HUES64 (cell line): ENCODE measurements around the gene SIGLEC7.
"Not testable (repeated sequence)": the region's sequence is repeated elsewhere in the genome, so short reads cannot be mapped to it uniquely, and the experiment has no call there.

Source experiments
- H3K27ac ChIP-seq: 2 replicates; pipeline ENCODE4 v1.7.0; 2013; ENCODE audit warnings: low read depth, low read length, inconsistent platforms
- H3K27me3 ChIP-seq: 2 replicates; pipeline ENCODE4 v1.6.1; 2013; ENCODE audit warnings: mild to moderate bottlenecking, low read length; ENCODE audit not compliant: insufficient read depth
- H3K36me3 ChIP-seq: 2 replicates; pipeline ENCODE4 v1.6.1; 2013; ENCODE audit warnings: mild to moderate bottlenecking, low read length; ENCODE audit not compliant: insufficient read depth
- H3K4me1 ChIP-seq: 2 replicates; pipeline ENCODE4 v1.6.1; 2013; ENCODE audit warnings: mild to moderate bottlenecking, low read length, moderate library complexity; ENCODE audit not compliant: insufficient read depth
- H3K4me3 ChIP-seq: 2 replicates; pipeline ENCODE4 v1.5.1; 2013; ENCODE audit warnings: mild to moderate bottlenecking, low read length, moderate library complexity
- H3K9ac ChIP-seq: 2 replicates; pipeline ENCODE4 v1.6.1; 2013; ENCODE audit warnings: mild to moderate bottlenecking, low read depth, low read length
- H3K9me3 ChIP-seq: 2 replicates; pipeline ENCODE4 v1.6.1; 2013; ENCODE audit warnings: low read depth, low read length; ENCODE audit not compliant: insufficient read depth
- WGBS: fragments of 150-250, 120-280 bp; methylation state at CpG from one replicate; pipeline ENCODE4 v1.1.7; 2013; ENCODE audit warnings: missing lambda C conversion rate; 5-methylcytosine and 5-hydroxymethylcytosine counted together

SIGLEC7 gene

GRCh38 chr19:51140441-51140840 lies 1.7 kb upstream of the SIGLEC7 start:
- Histone ChIP-seq H3K4me3 (peak overlapping the region; percentile 39), H3K27me3 (no peaks in the 10 kb centered on the region), H3K36me3 (no peaks in the 10 kb centered on the region), H3K9ac (no peak overlapping the region), H3K27ac (no peak overlapping the region), H3K9me3 (no peaks in the 10 kb centered on the region), H3K4me1 (peaks cover 12% of the 10 kb centered on the region)
- 39% methylated on average over 2 of the region's 6 CpGs for WGBS

GRCh38 chr19:51141181-51141580 lies 920 bp upstream of the SIGLEC7 start:
- peaks cover 12% of the 10 kb centered on the region for H3K4me1 ChIP-seq
- WGBS, result 89% methylated on average over 6 of the region's 6 CpGs
- no peak overlapping the region for H3K4me3 ChIP-seq
- H3K27ac ChIP-seq, result no peak overlapping the region
- no peaks in the 10 kb centered on the region for H3K9me3 ChIP-seq
- H3K36me3 ChIP-seq, result no peaks in the 10 kb centered on the region
- H3K9ac ChIP-seq, result no peak overlapping the region
- H3K27me3 ChIP-seq, result no peaks in the 10 kb centered on the region

GRCh38 chr19:51142809-51143475 lies 841 bp downstream of the SIGLEC7 start:
- H3K4me1 ChIP-seq, result peaks cover 12% of the 10 kb centered on the region
- WGBS, result 84% methylated on average over 10 of the region's 15 CpGs
- H3K27me3 ChIP-seq, H3K9me3 ChIP-seq, H3K36me3 ChIP-seq, H3K27ac ChIP-seq, H3K9ac ChIP-seq, H3K4me3 ChIP-seq: not testable (repeated sequence)

- no peak overlapping the region for H3K4me3 ChIP-seq
- H3K27me3 ChIP-seq, result no peaks in the 10 kb centered on the region
- no peaks in the 10 kb centered on the region for H3K36me3 ChIP-seq
- peaks cover 12% of the 10 kb centered on the region for H3K4me1 ChIP-seq
- H3K27ac ChIP-seq, result no peak overlapping the region
- no peak overlapping the region for H3K9ac ChIP-seq
- no peaks in the 10 kb centered on the region for H3K9me3 ChIP-seq
- WGBS, result 98% methylated on average over 5 of the region's 5 CpGs
Measured at GRCh38 chr19:51143486-51143885, 1.4 kb downstream of the SIGLEC7 start.

GRCh38 chr19:51144482-51145045 lies 2.5 kb downstream of the SIGLEC7 start:
- no peaks in the 10 kb centered on the region for H3K27me3 ChIP-seq
- H3K4me1 ChIP-seq, result peaks cover 12% of the 10 kb centered on the region
- H3K4me3 ChIP-seq, result no peak overlapping the region
- WGBS, result 91% methylated on average over 11 of the region's 11 CpGs
- no peaks in the 10 kb centered on the region for H3K9me3 ChIP-seq
- no peaks in the 10 kb centered on the region for H3K36me3 ChIP-seq
- no peak overlapping the region for H3K9ac ChIP-seq
- H3K27ac ChIP-seq, result no peak overlapping the region

GRCh38 chr19:51145916-51146493 lies 3.9 kb downstream of the SIGLEC7 start:
- Histone ChIP-seq H3K4me1 (peaks cover 4% of the 10 kb centered on the region; the same call in 1 of the 2 replicates), H3K9me3 (no peaks in the 10 kb centered on the region), H3K4me3 (no peak overlapping the region), H3K9ac (no peak overlapping the region), H3K36me3 (no peaks in the 10 kb centered on the region), H3K27me3 (no peaks in the 10 kb centered on the region), H3K27ac (no peak overlapping the region)
- 67% methylated on average over 3 of the region's 4 CpGs for WGBS

GRCh38 chr19:51146751-51147150 lies 4.7 kb downstream of the SIGLEC7 start:
- no peaks in the 10 kb centered on the region for H3K27me3 ChIP-seq
- H3K4me3 ChIP-seq, result no peak overlapping the region
- no peak overlapping the region for H3K9ac ChIP-seq
- no peaks in the 10 kb centered on the region for H3K4me1 ChIP-seq
- H3K9me3 ChIP-seq, result no peaks in the 10 kb centered on the region
- no peak overlapping the region for H3K27ac ChIP-seq
- no peaks in the 10 kb centered on the region for H3K36me3 ChIP-seq
- WGBS, result 90% methylated on average over 7 of the region's 7 CpGs

GRCh38 chr19:51147663-51148062 lies 5.6 kb downstream of the SIGLEC7 start:
- Histone ChIP-seq H3K27me3 (no peaks in the 10 kb centered on the region), H3K9ac (no peak overlapping the region), H3K27ac (no peak overlapping the region), H3K36me3 (no peaks in the 10 kb centered on the region), H3K9me3 (no peaks in the 10 kb centered on the region), H3K4me3 (no peak overlapping the region), H3K4me1 (no peaks in the 10 kb centered on the region)
- 100% methylated on average over 1 of the region's 1 CpG for WGBS

GRCh38 chr19:51148580-51148979 lies 6.5 kb downstream of the SIGLEC7 start:
- H3K9ac ChIP-seq, result no peak overlapping the region
- no peaks in the 10 kb centered on the region for H3K36me3 ChIP-seq
- 93% methylated on average over 3 of the region's 3 CpGs for WGBS
- no peak overlapping the region for H3K4me3 ChIP-seq
- H3K9me3 ChIP-seq, result no peaks in the 10 kb centered on the region
- H3K27me3 ChIP-seq, result no peaks in the 10 kb centered on the region
- no peaks in the 10 kb centered on the region for H3K4me1 ChIP-seq
- H3K27ac ChIP-seq, result no peak overlapping the region

GRCh38 chr19:51150627-51151026 lies 8.5 kb downstream of the SIGLEC7 start:
- 90% methylated on average over 3 of the region's 3 CpGs for WGBS

GRCh38 chr19:51156710-51157109 lies 14.6 kb downstream of the SIGLEC7 start:
- no peak overlapping the region for H3K9ac ChIP-seq

More at GRCh38 chr19:51150627-51151026, 8.5 kb downstream of the SIGLEC7 start:
- Histone ChIP-seq H3K9ac (no peak overlapping the region), H3K36me3 (no peaks in the 10 kb centered on the region), H3K27ac (no peak overlapping the region), H3K27me3 (no peaks in the 10 kb centered on the region), H3K4me1 (no peaks in the 10 kb centered on the region), H3K9me3 (no peaks in the 10 kb centered on the region), H3K4me3 (no peak overlapping the region)

More at GRCh38 chr19:51156710-51157109, 14.6 kb downstream of the SIGLEC7 start:
- no peak overlapping the region for H3K27ac ChIP-seq
- 79% methylated on average over 2 of the region's 2 CpGs for WGBS
- H3K4me1 ChIP-seq, result no peaks in the 10 kb centered on the region
- H3K9me3 ChIP-seq, result no peaks in the 10 kb centered on the region
- H3K4me3 ChIP-seq, result no peak overlapping the region
- H3K27me3 ChIP-seq, result no peaks in the 10 kb centered on the region
- no peaks in the 10 kb centered on the region for H3K36me3 ChIP-seq
